WERI-Rb-1 (cell line): Measurements from ENCODE around the gene LSAMP.
"Not testable (repeated sequence)": the region's sequence is repeated elsewhere in the genome, so short reads cannot be mapped to it uniquely, and the experiment has no call there.

Source experiments
- DNase-seq: peaks from one replicate; pipeline ENCODE4 v3.0.0-alpha.2; 2020
- H3K27ac ChIP-seq: fragments of 250-450 bp; sonication (Bioruptor Pico); 2 replicates; pipeline ENCODE4 v1.5.1; 2020; ENCODE audit warnings: mild to moderate bottlenecking, moderate library complexity
- H3K27me3 ChIP-seq: fragments of 250-450 bp; sonication (Bioruptor Pico); 2 replicates; pipeline ENCODE4 v1.5.1; 2021; ENCODE audit warnings: mild to moderate bottlenecking, low read depth, moderate library complexity; ENCODE audit not compliant: insufficient read depth, severe bottlenecking
- H3K36me3 ChIP-seq: fragments of 250-450 bp; sonication (Bioruptor Pico); 2 replicates; pipeline ENCODE4 v1.5.1; 2020; ENCODE audit warnings: mild to moderate bottlenecking, moderate library complexity
- H3K4me3 ChIP-seq: 2 replicates; pipeline ENCODE4 v1.5.1; 2011; ENCODE audit warnings: low read depth, mild to moderate bottlenecking, control low read depth, low read length
- H3K9me3 ChIP-seq: fragments of 250-450 bp; sonication (Bioruptor Pico); 2 replicates; pipeline ENCODE4 v1.5.1; 2021; ENCODE audit warnings: mild to moderate bottlenecking, moderate library complexity; ENCODE audit not compliant: severe bottlenecking
- TF ChIP-seq, protein P1 (sequence below): IDR thresholded peaks from 2 replicates; pipeline ENCODE4 v1.5.1; 2011; ENCODE audit warnings: low read depth, mild to moderate bottlenecking, control low read depth, inconsistent platforms, low read length

LSAMP gene

GRCh38 chr3:115803661-115804060 lies 641.6 kb downstream of the LSAMP start:
- H3K27ac ChIP-seq = no peak overlapping the region
- no peaks in the 10 kb centered on the region for H3K36me3 ChIP-seq
- peaks cover 15% of the 10 kb centered on the region for H3K27me3 ChIP-seq
- DNase-seq = no peak
- TF ChIP-seq, protein P1, sequence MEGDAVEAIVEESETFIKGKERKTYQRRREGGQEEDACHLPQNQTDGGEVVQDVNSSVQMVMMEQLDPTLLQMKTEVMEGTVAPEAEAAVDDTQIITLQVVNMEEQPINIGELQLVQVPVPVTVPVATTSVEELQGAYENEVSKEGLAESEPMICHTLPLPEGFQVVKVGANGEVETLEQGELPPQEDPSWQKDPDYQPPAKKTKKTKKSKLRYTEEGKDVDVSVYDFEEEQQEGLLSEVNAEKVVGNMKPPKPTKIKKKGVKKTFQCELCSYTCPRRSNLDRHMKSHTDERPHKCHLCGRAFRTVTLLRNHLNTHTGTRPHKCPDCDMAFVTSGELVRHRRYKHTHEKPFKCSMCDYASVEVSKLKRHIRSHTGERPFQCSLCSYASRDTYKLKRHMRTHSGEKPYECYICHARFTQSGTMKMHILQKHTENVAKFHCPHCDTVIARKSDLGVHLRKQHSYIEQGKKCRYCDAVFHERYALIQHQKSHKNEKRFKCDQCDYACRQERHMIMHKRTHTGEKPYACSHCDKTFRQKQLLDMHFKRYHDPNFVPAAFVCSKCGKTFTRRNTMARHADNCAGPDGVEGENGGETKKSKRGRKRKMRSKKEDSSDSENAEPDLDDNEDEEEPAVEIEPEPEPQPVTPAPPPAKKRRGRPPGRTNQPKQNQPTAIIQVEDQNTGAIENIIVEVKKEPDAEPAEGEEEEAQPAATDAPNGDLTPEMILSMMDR = no peak
- no peak overlapping the region for H3K4me3 ChIP-seq
- no peaks in the 10 kb centered on the region for H3K9me3 ChIP-seq

DNA sequence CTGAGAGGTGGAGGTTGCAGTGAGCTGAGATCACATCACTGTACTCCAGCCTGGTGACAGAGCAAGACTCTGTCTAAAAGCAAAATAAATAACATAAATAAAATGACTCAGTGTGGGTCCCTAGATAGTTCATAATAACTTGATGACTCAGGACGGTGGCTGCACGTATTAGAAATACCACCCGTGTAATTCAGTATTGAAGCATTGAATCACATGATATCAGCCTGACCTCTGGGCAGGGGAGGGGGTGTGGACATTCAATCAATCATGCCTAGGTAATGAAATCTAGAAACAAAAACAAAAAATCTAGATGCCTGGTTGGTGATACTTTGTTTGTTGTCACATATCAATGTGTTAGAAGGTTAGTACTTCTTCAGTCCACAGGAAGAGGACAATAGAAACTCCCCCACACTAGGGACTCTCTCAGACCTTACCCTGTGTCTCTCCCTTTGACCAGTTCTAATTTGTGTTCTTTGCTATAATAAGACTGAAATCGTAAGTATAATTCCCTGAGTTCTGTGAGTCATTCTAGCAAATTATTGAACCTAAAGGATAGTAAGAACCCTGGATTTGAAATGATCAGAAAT lies 644.7 kb downstream of the LSAMP start:
- no peaks in the 10 kb centered on the region for H3K9me3 ChIP-seq
- H3K4me3 ChIP-seq = no peak overlapping the region
- TF ChIP-seq, protein P1 = no peak
- H3K27me3 ChIP-seq = peaks cover 21% of the 10 kb centered on the region
- no peaks in the 10 kb centered on the region for H3K36me3 ChIP-seq
- no peak overlapping the region for H3K27ac ChIP-seq
- DNase-seq = no peak

DNA sequence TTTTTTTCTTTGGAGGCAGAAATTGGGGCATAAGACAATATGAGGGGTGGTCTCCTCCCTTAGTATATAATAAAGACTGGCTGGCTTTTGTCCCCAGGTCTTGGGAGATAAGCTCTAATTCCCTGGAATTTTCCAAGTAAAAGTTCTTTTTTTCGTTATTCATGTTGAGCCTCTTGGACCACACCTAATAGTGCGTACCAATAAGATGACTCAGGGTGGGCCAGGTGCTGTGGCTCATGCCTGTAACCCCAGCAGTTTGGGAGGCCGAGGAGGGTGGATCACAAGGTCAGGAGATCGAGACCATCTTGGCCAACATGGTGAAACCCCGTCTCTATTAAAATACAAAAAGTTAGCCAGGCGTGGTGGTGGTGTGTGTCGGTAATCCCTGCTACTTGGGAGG lies 645.2 kb downstream of the LSAMP start:
- not testable (repeated sequence) for DNase-seq, H3K9me3 ChIP-seq, H3K4me3 ChIP-seq, H3K36me3 ChIP-seq, H3K27ac ChIP-seq
- H3K27me3 ChIP-seq = peaks cover 21% of the 10 kb centered on the region

DNA sequence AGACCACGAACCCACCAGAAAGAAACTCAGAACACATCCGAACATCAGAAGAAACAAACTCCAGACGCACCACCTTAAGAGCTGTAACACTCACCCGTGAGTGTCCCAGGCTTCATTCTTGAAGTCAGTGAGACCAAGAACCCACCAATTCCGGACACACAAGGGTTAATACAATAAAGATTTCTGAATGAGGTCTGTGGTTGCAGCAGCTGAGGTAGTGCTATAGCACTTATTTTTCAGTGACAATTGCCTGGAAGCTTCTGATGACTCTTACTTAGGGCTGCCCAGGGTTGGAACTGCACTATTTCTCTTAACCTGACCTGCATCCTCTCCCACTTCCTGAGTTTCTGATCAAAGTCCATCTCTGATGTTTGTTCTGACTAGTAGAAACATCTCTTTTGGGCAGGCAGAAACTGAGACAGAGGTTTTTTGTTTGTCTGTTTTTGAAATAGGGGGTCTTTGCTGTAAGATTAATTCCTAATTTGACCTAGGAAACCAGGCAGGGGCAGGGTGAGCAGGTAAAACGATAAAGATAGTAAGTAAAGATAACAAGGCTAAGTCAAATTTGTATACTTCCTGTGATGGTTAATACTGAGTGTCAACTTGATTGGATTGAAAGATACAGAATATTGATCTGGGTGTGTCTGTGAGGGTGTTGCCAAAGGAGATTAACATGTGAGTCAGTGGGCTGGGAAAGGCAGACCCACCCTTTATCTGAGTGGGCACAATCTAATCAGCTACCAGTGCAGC lies 652.9 kb downstream of the LSAMP start:
- peaks cover 13% of the 10 kb centered on the region for H3K27me3 ChIP-seq
- no peak overlapping the region for H3K27ac ChIP-seq
- no peak for DNase-seq
- TF ChIP-seq, protein P1 = no peak
- H3K4me3 ChIP-seq = no peak overlapping the region
- H3K36me3 ChIP-seq = no peaks in the 10 kb centered on the region
- H3K9me3 ChIP-seq = no peaks in the 10 kb centered on the region

GRCh38 chr3:115791271-115792153 lies 653.8 kb downstream of the LSAMP start:
- not testable (repeated sequence) for H3K9me3 ChIP-seq, H3K36me3 ChIP-seq, H3K27ac ChIP-seq, H3K4me3 ChIP-seq, DNase-seq
- H3K27me3 ChIP-seq = peaks cover 13% of the 10 kb centered on the region

DNA sequence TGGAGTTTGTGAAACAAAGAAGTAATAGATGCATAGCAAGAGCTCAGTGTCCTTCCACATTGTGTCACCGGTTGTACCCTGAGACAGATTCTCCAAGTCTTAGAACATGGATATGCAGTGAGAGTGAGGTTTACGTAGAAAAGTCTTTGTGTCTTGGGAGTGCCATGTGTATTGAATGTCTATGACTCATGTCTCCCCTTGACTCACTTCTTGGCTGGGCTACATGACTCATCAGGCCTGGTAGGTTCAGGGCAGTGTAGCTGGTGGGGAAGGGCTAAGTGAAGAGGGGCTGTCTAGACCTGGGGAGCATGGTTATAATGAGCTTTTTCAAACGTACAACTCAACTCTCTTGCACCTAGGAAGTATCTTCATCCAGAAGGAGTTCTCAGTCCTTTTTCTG lies 654.5 kb downstream of the LSAMP start:
- Histone ChIP-seq H3K36me3 (no peaks in the 10 kb centered on the region), H3K9me3 (no peaks in the 10 kb centered on the region), H3K4me3 (no peak overlapping the region), H3K27me3 (peaks cover 7% of the 10 kb centered on the region), H3K27ac (no peak overlapping the region)
- DNase-seq = no peak
- TF ChIP-seq, protein P1 = no peak
